SU-DHL-6 (cell line): Measurements from ENCODE around the gene GPR132.

Experiments
- H2AFZ ChIP-seq: fragments of 200-600 bp; sonication (generic); 2 replicates; pipeline ENCODE4 v1.6.1; 2014; ENCODE audit warnings: low read depth, mild to moderate bottlenecking, moderate library complexity, mixed read lengths, antibody characterized with exemption, low read length; ENCODE audit not compliant: severe bottlenecking
- H3F3A ChIP-seq: fragments of 200-600 bp; shearing (Covaris generic); 2 replicates; pipeline ENCODE4 v1.6.0; 2016; ENCODE audit warnings: antibody characterized with exemption, mild to moderate bottlenecking; ENCODE audit not compliant: insufficient read depth
- H3K27ac ChIP-seq: fragments of 200-600 bp; sonication (generic); 2 replicates; pipeline ENCODE4 v1.5.1; 2016; ENCODE audit warnings: low read depth, mild to moderate bottlenecking, low read length, moderate library complexity, mixed read lengths
- H3K27me3 ChIP-seq: fragments of 200-600 bp; sonication (generic), shearing (Covaris generic); 2 replicates; pipeline ENCODE4 v1.6.0; 2014; ENCODE audit warnings: mild to moderate bottlenecking, low read length
- H3K36me3 ChIP-seq: fragments of 200-600 bp; sonication (generic); 2 replicates; pipeline ENCODE4 v1.6.1; 2014; ENCODE audit warnings: mild to moderate bottlenecking, low read length, mixed read lengths
- H3K4me2 ChIP-seq: fragments of 300-600, 200-600 bp; shearing (Covaris generic), sonication (generic); 2 replicates; pipeline ENCODE4 v1.6.0; 2014; ENCODE audit warnings: low read length, low read depth, mild to moderate bottlenecking; ENCODE audit not compliant: poor library complexity, severe bottlenecking
- H3K4me3 ChIP-seq: fragments of 200-600 bp; sonication (generic); 2 replicates; pipeline ENCODE4 v1.5.1; 2014; ENCODE audit warnings: antibody characterized with exemption, low read length, mild to moderate bottlenecking, mixed read lengths; ENCODE audit not compliant: insufficient read depth, poor library complexity, severe bottlenecking
- H3K79me2 ChIP-seq: fragments of 200-600 bp; sonication (generic); 2 replicates; pipeline ENCODE4 v1.6.1; 2014; ENCODE audit warnings: mild to moderate bottlenecking, low read length, moderate library complexity; ENCODE audit not compliant: insufficient read depth
- H3K9ac ChIP-seq: fragments of 200-600 bp; sonication (generic); 2 replicates; pipeline ENCODE4 v1.7.0; 2014; ENCODE audit warnings: mild to moderate bottlenecking, low read length
- H3K9me2 ChIP-seq: fragments of 200-600 bp; sonication (generic); replicated peaks from 2 replicates; pipeline ENCODE4 v1.6.1; 2014; ENCODE audit warnings: low read length; ENCODE audit not compliant: insufficient read depth
- H3K9me3 ChIP-seq: fragments of 200-600 bp; sonication (generic); 2 replicates; pipeline ENCODE4 v1.6.1; 2014; ENCODE audit warnings: low read length, mixed read lengths; ENCODE audit not compliant: insufficient read depth
- H4K20me1 ChIP-seq: fragments of 200-600 bp; sonication (generic); 2 replicates; pipeline ENCODE4 v1.6.1; 2014; ENCODE audit warnings: low read depth, mild to moderate bottlenecking, antibody characterized with exemption, low read length, moderate library complexity, mixed read lengths
- CTCF ChIP-seq: fragments of 200-600 bp; sonication (generic); IDR thresholded peaks from one replicate; pipeline ENCODE4 v1.5.1; 2017; ENCODE audit warnings: antibody characterized with exemption, mild to moderate bottlenecking, low read length, moderate library complexity; ENCODE audit not compliant: insufficient read depth, poor library complexity, severe bottlenecking
- EZH2phosphoT487 ChIP-seq: fragments of 200-600 bp; sonication (generic), shearing (Covaris generic); conservative IDR thresholded peaks from 2 replicates; pipeline ENCODE4 v1.6.1; 2018; ENCODE audit warnings: mild to moderate bottlenecking, antibody characterized with exemption, low read length, moderate library complexity, mixed read lengths

GPR132 gene

GRCh38 chr14:105018414-105018813 is 46.8 kb downstream of the GPR132 start:
- peak overlapping the region; percentile 83 for H3K4me3 ChIP-seq
- peaks cover 79% of the 10 kb centered on the region for H3K79me2 ChIP-seq
- no peaks in the 10 kb centered on the region for H3K27me3 ChIP-seq
- peak overlapping the region; percentile 28 for H3K27ac ChIP-seq
- peak overlapping the region; percentile 100 for H3K9ac ChIP-seq
- TF ChIP-seq CTCF (no peak), EZH2phosphoT487 (no peak)
- no peak overlapping the region for H2AFZ ChIP-seq
- H3K9me3 ChIP-seq: no peaks in the 10 kb centered on the region
- H3F3A ChIP-seq: peaks cover 18% of the 10 kb centered on the region
- no peaks in the 10 kb centered on the region for H3K9me2 ChIP-seq
- H3K4me2 ChIP-seq: peak overlapping the region; percentile 90
- peaks cover 7% of the 10 kb centered on the region; the same call in 1 of the 2 replicates for H3K36me3 ChIP-seq
- peaks cover 32% of the 10 kb centered on the region; the same call in 1 of the 2 replicates for H4K20me1 ChIP-seq

GRCh38 chr14:105015905-105016304 is 49.3 kb downstream of the GPR132 start:
- Histone ChIP-seq H3F3A (peaks cover 18% of the 10 kb centered on the region), H3K27me3 (no peaks in the 10 kb centered on the region), H3K4me2 (peak overlapping the region; percentile 90), H3K9ac (peak overlapping the region; percentile 100), H3K36me3 (peaks cover 7% of the 10 kb centered on the region), H2AFZ (no peak overlapping the region), H3K9me2 (no peaks in the 10 kb centered on the region), H4K20me1 (peaks cover 42% of the 10 kb centered on the region), H3K79me2 (peaks cover 99% of the 10 kb centered on the region), H3K9me3 (no peaks in the 10 kb centered on the region), H3K27ac (peak overlapping the region; percentile 28; the same call in 1 of the 2 replicates), H3K4me3 (peak overlapping the region; percentile 2)
- TF ChIP-seq EZH2phosphoT487: no peak
- no peak for TF ChIP-seq CTCF

GRCh38 chr14:105015242-105015641 is 50.0 kb downstream of the GPR132 start:
- peak overlapping the region; percentile 100 for H3K9ac ChIP-seq
- H4K20me1 ChIP-seq: peaks cover 49% of the 10 kb centered on the region
- H3K4me3 ChIP-seq: peak overlapping the region; percentile 37
- H3K36me3 ChIP-seq: peaks cover 7% of the 10 kb centered on the region
- TF ChIP-seq CTCF: no peak
- no peak for TF ChIP-seq EZH2phosphoT487
- H3K9me3 ChIP-seq: no peaks in the 10 kb centered on the region
- H3F3A ChIP-seq: peaks cover 18% of the 10 kb centered on the region
- peak overlapping the region; percentile 50 for H3K27ac ChIP-seq
- H3K27me3 ChIP-seq: no peaks in the 10 kb centered on the region
- peaks cover 100% of the 10 kb centered on the region for H3K79me2 ChIP-seq
- H3K4me2 ChIP-seq: peak overlapping the region; percentile 90
- no peaks in the 10 kb centered on the region for H3K9me2 ChIP-seq
- H2AFZ ChIP-seq: no peak overlapping the region
